Trophoblast cell (in vitro differentiated cells and primary cell): Measurements from ENCODE around the gene SWI5.
"Not testable (repeated sequence)": the region's sequence is repeated elsewhere in the genome, so short reads cannot be mapped to it uniquely, and the experiment has no call there.

Experiments used
- DNase-seq, 2 donors: peaks; one replicate each; pipeline ENCODE4 v3.0.0-alpha.2; 2016
- H2AFZ ChIP-seq: 2 replicates; pipeline ENCODE4 v1.6.1; 2013; ENCODE audit warnings: low read length, moderate library complexity, mild to moderate bottlenecking; ENCODE audit not compliant: insufficient read depth, poor library complexity
- H2AK5ac ChIP-seq: 2 replicates; pipeline ENCODE4 v1.6.1; 2013; ENCODE audit warnings: mild to moderate bottlenecking, low read length
- H2BK120ac ChIP-seq: 2 replicates; pipeline ENCODE4 v1.6.1; 2013; ENCODE audit warnings: low read length, mild to moderate bottlenecking, moderate library complexity; ENCODE audit not compliant: insufficient read depth, poor library complexity
- H2BK12ac ChIP-seq: 2 replicates; pipeline ENCODE4 v1.6.1; 2013; ENCODE audit warnings: mild to moderate bottlenecking, low read length, moderate library complexity
- H2BK5ac ChIP-seq: 2 replicates; pipeline ENCODE4 v1.6.1; 2013; ENCODE audit warnings: low read length, low read depth, moderate library complexity, mild to moderate bottlenecking; ENCODE audit not compliant: poor library complexity
- H3K14ac ChIP-seq: 2 replicates; pipeline ENCODE4 v1.6.1; 2013; ENCODE audit warnings: mild to moderate bottlenecking, low read length
- H3K18ac ChIP-seq: 2 replicates; pipeline ENCODE4 v1.6.1; 2013; ENCODE audit warnings: mild to moderate bottlenecking, low read length
- H3K23ac ChIP-seq: 2 replicates; pipeline ENCODE4 v1.6.1; 2013; ENCODE audit warnings: low read length
- H3K27ac ChIP-seq: 2 replicates; pipeline ENCODE4 v1.5.1; 2013; ENCODE audit warnings: low read depth, mild to moderate bottlenecking, inconsistent platforms, low read length, moderate library complexity
- H3K27me3 ChIP-seq: 2 replicates; pipeline ENCODE4 v1.6.1; 2013; ENCODE audit warnings: inconsistent platforms, mild to moderate bottlenecking, low read length, moderate library complexity; ENCODE audit not compliant: insufficient read depth
- H3K36me3 ChIP-seq, 2 experiments: 1 replicate in 1 of 2; 2 replicates in 1 of 2; pipeline ENCODE4 v1.6.1; 2013; ENCODE audit warnings: low read length in 2 of 2, mild to moderate bottlenecking in 2 of 2, moderate library complexity in 1 of 2; ENCODE audit not compliant: insufficient read depth in 2 of 2, control insufficient read depth in 1 of 2
- H3K4ac ChIP-seq: 2 replicates; pipeline ENCODE4 v1.6.1; 2013; ENCODE audit warnings: low read depth, mild to moderate bottlenecking, low read length, moderate library complexity
- H3K4me1 ChIP-seq, 2 experiments: 1 replicate in 1 of 2; 2 replicates in 1 of 2; pipeline ENCODE4 v1.6.1; 2013; ENCODE audit warnings: low read length in 2 of 2, mild to moderate bottlenecking in 2 of 2, moderate library complexity in 1 of 2; ENCODE audit not compliant: insufficient read depth in 2 of 2, control insufficient read depth in 1 of 2
- H3K4me2 ChIP-seq: 2 replicates; pipeline ENCODE4 v1.6.1; 2013; ENCODE audit warnings: inconsistent platforms, mild to moderate bottlenecking, low read length, moderate library complexity
- H3K4me3 ChIP-seq: 2 replicates; pipeline ENCODE4 v1.5.1; 2013; ENCODE audit warnings: mild to moderate bottlenecking, low read depth, low read length, inconsistent platforms
- H3K79me1 ChIP-seq: one replicate; pipeline ENCODE4 v1.6.1; 2013; ENCODE audit warnings: low read length
- H3K79me2 ChIP-seq: 2 replicates; pipeline ENCODE4 v1.6.1; 2013; ENCODE audit warnings: low read length, mild to moderate bottlenecking; ENCODE audit not compliant: control insufficient read depth, insufficient read depth, poor library complexity
- H3K9ac ChIP-seq: 2 replicates; pipeline ENCODE4 v1.6.1; 2013; ENCODE audit warnings: mild to moderate bottlenecking, low read length
- H3K9me3 ChIP-seq: 2 replicates; pipeline ENCODE4 v1.6.1; 2013; ENCODE audit warnings: low read depth, mild to moderate bottlenecking, control low read depth, inconsistent platforms, low read length; ENCODE audit not compliant: insufficient read depth
- H4K12ac ChIP-seq: 2 replicates; pipeline ENCODE4 v1.6.1; 2013; ENCODE audit warnings: low read depth, mild to moderate bottlenecking, low read length, moderate library complexity
- H4K8ac ChIP-seq: 2 replicates; pipeline ENCODE4 v1.6.1; 2013; ENCODE audit warnings: low read depth, mild to moderate bottlenecking, low read length, moderate library complexity
- H4K91ac ChIP-seq: one replicate; pipeline ENCODE4 v1.6.1; 2013; ENCODE audit warnings: low read depth, mild to moderate bottlenecking, low read length, moderate library complexity
- WGBS: extraction: QIAGEN DNeasy Blood & Tissue Kit; methylation state at CpG from one replicate; pipeline ENCODE4 v1.1.7; 2013; ENCODE audit warnings: missing lambda C conversion rate; ENCODE audit not compliant: insufficient read length, insufficient coverage; ENCODE audit errors: extremely low coverage; 5-methylcytosine and 5-hydroxymethylcytosine counted together

SWI5 gene

DNA sequence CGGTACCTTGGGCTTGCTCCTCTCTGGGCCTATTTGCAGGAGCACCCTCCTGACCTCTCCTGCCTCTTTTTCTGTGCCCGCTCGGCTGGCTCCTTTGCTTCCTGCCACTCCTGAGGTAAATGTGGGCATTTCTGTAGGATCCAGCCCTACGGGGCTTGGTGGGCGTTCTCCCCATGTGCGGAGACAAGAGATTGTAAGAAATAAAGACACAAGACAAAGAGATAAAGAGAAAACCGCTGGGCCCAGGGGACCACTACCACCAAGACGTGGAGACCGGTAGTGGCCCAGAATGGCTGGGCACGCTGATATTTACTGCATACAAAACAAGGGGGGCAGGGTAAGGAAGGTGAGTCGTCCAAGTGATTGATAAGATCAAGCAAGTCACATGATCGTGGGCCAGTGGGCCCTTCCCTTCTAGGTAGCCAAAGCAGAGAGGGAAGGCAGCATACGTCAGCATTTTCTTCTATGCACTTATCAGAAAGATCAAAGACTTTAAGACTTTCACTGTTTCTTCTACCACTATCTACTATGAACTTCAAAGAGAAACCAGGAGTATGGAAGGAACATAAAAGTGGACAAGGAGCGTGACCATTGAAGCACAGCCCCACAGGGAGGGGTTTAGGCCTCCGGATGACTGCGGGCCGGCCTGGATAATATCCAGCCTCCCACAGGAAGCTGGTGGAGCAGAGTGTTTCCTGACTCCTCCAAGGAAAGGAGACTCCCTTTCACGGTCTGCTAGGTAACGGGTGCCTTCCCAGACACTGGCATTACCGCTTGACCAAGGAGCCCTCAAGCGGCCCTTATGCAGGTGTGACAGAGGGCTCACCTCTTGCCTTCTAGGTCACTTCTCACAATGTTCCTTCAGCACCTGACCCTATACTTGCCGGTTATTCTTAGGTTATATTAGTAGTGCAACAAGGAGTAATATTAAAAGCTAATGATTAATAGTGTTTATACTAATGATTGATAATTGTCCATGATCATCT lies 3.3 kb downstream of the SWI5 start:
- peaks cover 19% of the 10 kb centered on the region for H3K79me2 ChIP-seq
- H2BK5ac ChIP-seq, H3K9ac ChIP-seq, H2BK120ac ChIP-seq, H3K4me3 ChIP-seq, DNase-seq, H3K9me3 ChIP-seq, H2AK5ac ChIP-seq, H2BK12ac ChIP-seq, H3K4me2 ChIP-seq, H2AFZ ChIP-seq, H3K27me3 ChIP-seq, H3K36me3 ChIP-seq, H4K12ac ChIP-seq, H3K14ac ChIP-seq, H3K23ac ChIP-seq, H3K4ac ChIP-seq: not testable (repeated sequence)
- peak overlapping the region; percentile 5 for H3K27ac ChIP-seq
- peaks cover 14 to 21% of the 10 kb centered on the region in 2 experiments for H3K4me1 ChIP-seq
- WGBS: no CpG with 5 or more reads among the region's 22 CpGs
- peaks cover 21% of the 10 kb centered on the region for H3K79me1 ChIP-seq
- H4K91ac ChIP-seq: peak overlapping the region; percentile 3
- H4K8ac ChIP-seq: peak overlapping the region; percentile 18
- H3K18ac ChIP-seq: peak overlapping the region; percentile 0

DNA sequence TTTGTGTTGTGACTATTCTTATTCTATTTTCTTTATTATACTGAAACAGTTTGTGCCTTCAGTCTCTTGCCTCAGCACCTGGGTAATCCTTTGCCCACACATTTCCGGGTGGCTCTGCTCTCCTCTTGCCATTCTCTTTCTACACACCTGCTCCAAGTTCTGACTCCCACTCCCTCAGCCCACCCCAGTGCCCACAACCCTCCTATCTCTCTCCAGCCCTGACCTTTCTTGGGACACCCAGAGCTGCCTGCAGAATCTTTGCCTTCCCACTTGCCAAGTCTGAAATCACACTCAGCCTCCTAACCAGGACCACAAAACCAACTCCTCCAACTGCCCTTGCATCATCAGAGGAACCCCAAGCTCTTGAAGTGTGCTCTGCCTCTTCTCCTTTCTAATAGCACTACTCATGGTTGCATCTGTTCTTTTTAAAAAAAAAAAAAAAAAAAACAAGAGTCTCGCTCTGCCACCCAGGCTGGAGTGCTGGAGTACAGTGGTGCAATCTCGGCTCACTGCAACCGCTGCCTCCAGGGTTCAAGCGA lies 4.1 kb downstream of the SWI5 start:
- Histone ChIP-seq H3K14ac (no peak overlapping the region), H3K4me2 (no peak overlapping the region), H3K4me1 (peaks cover 14 to 16% of the 10 kb centered on the region in 2 experiments), H3K27me3 (no peaks in the 10 kb centered on the region), H3K18ac (peak overlapping the region; percentile 62), H2AFZ (no peak overlapping the region), H3K23ac (no peak overlapping the region), H3K79me2 (peaks cover 15% of the 10 kb centered on the region), H4K8ac (peak overlapping the region; percentile 70), H4K12ac (no peak overlapping the region), H2BK12ac (peak overlapping the region; percentile 65), H3K27ac (no peak overlapping the region), H2AK5ac (peak overlapping the region; percentile 61), H3K4ac (no peak overlapping the region), H3K36me3 (peaks cover 2 to 4% of the 10 kb centered on the region in 2 experiments), H3K79me1 (peaks cover 18% of the 10 kb centered on the region), H2BK5ac (no peak overlapping the region), H3K9me3 (no peaks in the 10 kb centered on the region), H4K91ac (peak overlapping the region; percentile 61), H3K9ac (no peak overlapping the region), H3K4me3 (no peak overlapping the region), H2BK120ac (no peak overlapping the region)
- no peak for DNase-seq
- WGBS: no CpG with 5 or more reads among the region's 5 CpGs

GRCh38 chr9:128282500-128282899 lies 6.4 kb downstream of the SWI5 start:
- no peaks in the 10 kb centered on the region for H3K27me3 ChIP-seq
- peaks cover 4% of the 10 kb centered on the region for H3K79me1 ChIP-seq
- H3K18ac ChIP-seq: no peak overlapping the region
- no peak overlapping the region for H4K8ac ChIP-seq
- H4K12ac ChIP-seq: no peak overlapping the region
- H2AK5ac ChIP-seq: no peak overlapping the region
- H2BK12ac ChIP-seq: no peak overlapping the region
- DNase-seq: no peak
- peaks cover 2% of the 10 kb centered on the region for H3K79me2 ChIP-seq
- no peak overlapping the region for H3K4me2 ChIP-seq
- no peak overlapping the region for H2AFZ ChIP-seq
- H2BK5ac ChIP-seq: no peak overlapping the region
- no peak overlapping the region for H3K4me3 ChIP-seq
- H3K14ac ChIP-seq: no peak overlapping the region
- no peak overlapping the region for H4K91ac ChIP-seq
- peaks cover 17 to 19% of the 10 kb centered on the region in 2 experiments for H3K36me3 ChIP-seq
- H3K4ac ChIP-seq: no peak overlapping the region
- no CpG with 5 or more reads among the region's 6 CpGs for WGBS
- H3K4me1 ChIP-seq: peaks cover 8 to 10% of the 10 kb centered on the region in 2 experiments
- no peaks in the 10 kb centered on the region for H3K9me3 ChIP-seq
- no peak overlapping the region for H3K27ac ChIP-seq
- H3K23ac ChIP-seq: no peak overlapping the region
- no peak overlapping the region for H2BK120ac ChIP-seq
- H3K9ac ChIP-seq: no peak overlapping the region

DNA sequence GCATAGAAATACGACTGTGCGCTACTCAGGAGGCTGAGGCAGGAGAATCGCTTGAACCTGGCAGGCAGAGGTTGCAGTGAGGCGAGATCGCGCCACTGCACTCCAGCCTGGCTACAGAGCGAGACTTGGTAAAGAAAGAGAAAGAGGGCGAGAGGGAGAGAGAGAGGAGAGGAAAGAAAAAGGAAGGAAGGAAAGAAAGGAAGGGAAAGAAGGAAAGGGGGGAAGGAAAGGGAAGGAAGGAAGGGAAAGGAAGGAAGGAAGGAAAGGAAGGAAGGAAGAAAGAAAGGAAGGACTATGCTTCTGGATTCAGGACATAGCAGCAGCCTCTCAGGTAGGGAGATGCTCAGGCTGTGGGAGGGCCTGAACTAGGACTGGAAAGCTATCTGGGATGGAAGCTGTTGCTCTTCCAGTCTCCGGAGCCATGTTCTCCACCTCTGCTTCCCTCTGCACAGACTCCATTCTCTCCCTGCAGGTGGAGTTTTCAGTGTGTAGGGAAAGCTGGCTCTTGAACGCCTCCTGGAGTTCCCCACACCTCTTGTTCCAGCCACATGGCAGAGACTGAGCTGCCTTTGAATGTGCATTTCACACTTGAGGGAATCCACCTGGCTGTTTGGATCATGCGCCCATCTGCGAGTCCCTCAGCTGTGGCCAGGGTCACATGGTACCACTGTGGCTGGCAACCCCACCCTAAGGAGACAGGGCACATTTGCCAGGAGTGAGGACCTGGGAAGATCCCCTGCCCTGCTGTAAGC lies 9.1 kb downstream of the SWI5 start:
- Histone ChIP-seq H3K14ac (no peak overlapping the region), H3K9ac (no peak overlapping the region), H2AK5ac (no peak overlapping the region), H3K18ac (no peak overlapping the region), H3K4me2 (no peak overlapping the region), H4K12ac (no peak overlapping the region), H3K4me3 (no peak overlapping the region), H2AFZ (no peak overlapping the region), H3K27ac (no peak overlapping the region), H3K79me2 (no peaks in the 10 kb centered on the region), H3K27me3 (no peaks in the 10 kb centered on the region), H3K4ac (no peak overlapping the region), H3K79me1 (no peaks in the 10 kb centered on the region), H4K91ac (no peak overlapping the region), H3K36me3 (peaks cover 24 to 27% of the 10 kb centered on the region in 2 experiments), H3K4me1 (peaks cover 0 to under 1% of the 10 kb centered on the region in 2 experiments), H2BK12ac (no peak overlapping the region), H3K23ac (no peak overlapping the region), H4K8ac (no peak overlapping the region), H3K9me3 (no peaks in the 10 kb centered on the region), H2BK120ac (no peak overlapping the region), H2BK5ac (no peak overlapping the region)
- no peak for DNase-seq
- no CpG with 5 or more reads among the region's 12 CpGs for WGBS
